ENCODE results near the gene PEX14.

PEX14 gene

GRCh38 chr1:10515976-10516750 is 41.4 kb downstream of the PEX14 start:
- no peak for DNase-seq
- Histone ChIP-seq H3K4me1 (ENCODE audit: control insufficient read depth, insufficient read depth, low read length, poor library complexity, severe bottlenecking) (peaks cover 53% of the 10 kb centered on the region), H3K4me3 (ENCODE audit: insufficient read depth, low read depth, low read length, poor library complexity, severe bottlenecking) (no peak overlapping the region), H3K27ac (ENCODE audit: insufficient read depth, low read length, poor library complexity, severe bottlenecking) (no peak overlapping the region), H3K27me3 (replicated peaks; ENCODE audit: control insufficient read depth, insufficient read depth, low read length, poor library complexity, severe bottlenecking) (no peaks in the 10 kb centered on the region), H3K9me3 (ENCODE audit: control insufficient read depth, low read length) (no peaks in the 10 kb centered on the region), H3K36me3 (ENCODE audit: control insufficient read depth, insufficient read depth, low read length) (no peaks in the 10 kb centered on the region)

DNA sequence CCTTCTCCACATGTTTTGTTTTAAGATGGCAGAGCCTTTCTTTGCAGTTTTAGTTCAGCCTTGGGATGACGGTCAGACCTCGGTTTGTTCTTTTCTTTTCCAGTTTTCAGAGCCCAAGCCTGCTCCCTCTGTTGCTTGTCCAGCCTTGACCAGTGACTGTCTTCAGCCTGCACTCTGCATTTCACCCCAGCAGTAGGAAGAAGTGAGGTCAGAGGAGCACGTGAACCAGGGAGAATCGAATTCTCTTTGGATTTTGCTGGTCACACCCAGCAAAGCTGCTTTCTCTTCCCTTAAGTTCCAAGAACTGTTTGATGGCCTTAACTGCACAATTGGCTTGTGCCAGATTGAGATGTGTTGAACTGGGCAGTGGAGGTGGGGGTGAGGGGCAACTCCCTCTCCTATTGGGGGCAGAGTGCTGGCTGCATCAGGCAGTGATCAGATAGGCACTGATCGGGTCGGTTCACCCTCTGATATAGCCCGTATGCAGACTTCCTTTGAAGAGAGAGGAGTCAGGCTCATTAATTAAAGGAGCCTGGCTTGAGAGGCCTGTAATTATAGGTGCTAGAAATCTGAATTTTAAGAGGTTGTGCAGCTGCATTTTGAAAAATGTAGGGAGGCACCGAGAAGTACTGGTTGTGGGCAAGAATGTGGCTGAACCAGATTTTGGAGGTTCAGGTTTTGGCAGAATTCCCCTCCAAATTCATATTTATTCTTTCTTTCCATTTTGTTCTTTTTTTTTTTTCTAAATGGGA is 42.4 kb downstream of the PEX14 start:
- Histone ChIP-seq H3K4me1 (ENCODE audit: control insufficient read depth, insufficient read depth, low read length, poor library complexity, severe bottlenecking) (peaks cover 43% of the 10 kb centered on the region), H3K4me3 (ENCODE audit: insufficient read depth, low read depth, low read length, poor library complexity, severe bottlenecking) (no peak overlapping the region), H3K27ac (ENCODE audit: insufficient read depth, low read length, poor library complexity, severe bottlenecking) (no peak overlapping the region), H3K27me3 (replicated peaks; ENCODE audit: control insufficient read depth, insufficient read depth, low read length, poor library complexity, severe bottlenecking) (no peaks in the 10 kb centered on the region), H3K9me3 (ENCODE audit: control insufficient read depth, low read length) (no peaks in the 10 kb centered on the region), H3K36me3 (ENCODE audit: control insufficient read depth, insufficient read depth, low read length) (no peaks in the 10 kb centered on the region)
- DNase-seq: no peak

DNA sequence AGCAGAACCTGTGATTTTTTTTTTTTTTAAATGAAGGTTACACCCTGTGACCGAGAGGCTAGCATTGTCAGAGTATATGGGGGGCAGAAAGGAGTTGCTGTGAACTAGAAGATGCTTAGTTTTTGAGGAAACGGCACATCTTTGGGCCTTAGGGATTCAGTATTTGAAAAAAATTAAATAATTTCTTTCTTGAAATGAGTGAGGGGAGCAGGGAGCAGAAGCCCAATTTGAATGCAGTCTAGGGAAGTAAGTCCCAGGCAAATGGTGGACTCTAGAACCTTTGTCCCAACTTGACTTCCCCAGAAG is 42.9 kb downstream of the PEX14 start:
- H3K27ac ChIP-seq (ENCODE audit: insufficient read depth, low read length, poor library complexity, severe bottlenecking): no peak overlapping the region
- no peak for DNase-seq
- H3K9me3 ChIP-seq (ENCODE audit: control insufficient read depth, low read length): no peaks in the 10 kb centered on the region
- no peak overlapping the region for H3K4me3 ChIP-seq (ENCODE audit: insufficient read depth, low read depth, low read length, poor library complexity, severe bottlenecking)
- H3K4me1 ChIP-seq (ENCODE audit: control insufficient read depth, insufficient read depth, low read length, poor library complexity, severe bottlenecking): peaks cover 38% of the 10 kb centered on the region
- no peaks in the 10 kb centered on the region for H3K27me3 ChIP-seq (replicated peaks; ENCODE audit: control insufficient read depth, insufficient read depth, low read length, poor library complexity, severe bottlenecking)
- no peaks in the 10 kb centered on the region for H3K36me3 ChIP-seq (ENCODE audit: control insufficient read depth, insufficient read depth, low read length)

- peaks cover 25% of the 10 kb centered on the region for H3K4me1 ChIP-seq (ENCODE audit: control insufficient read depth, insufficient read depth, low read length, poor library complexity, severe bottlenecking)
- no peaks in the 10 kb centered on the region for H3K9me3 ChIP-seq (ENCODE audit: control insufficient read depth, low read length)
- H3K27ac ChIP-seq (ENCODE audit: insufficient read depth, low read length, poor library complexity, severe bottlenecking): no peak overlapping the region
- no peaks in the 10 kb centered on the region for H3K36me3 ChIP-seq (ENCODE audit: control insufficient read depth, insufficient read depth, low read length)
- no peak overlapping the region for H3K4me3 ChIP-seq (ENCODE audit: insufficient read depth, low read depth, low read length, poor library complexity, severe bottlenecking)
- no peaks in the 10 kb centered on the region for H3K27me3 ChIP-seq (replicated peaks; ENCODE audit: control insufficient read depth, insufficient read depth, low read length, poor library complexity, severe bottlenecking)
- no peak for DNase-seq
Measured at GRCh38 chr1:10519016-10519417, 44.3 kb downstream of the PEX14 start.

- H3K4me3 ChIP-seq (ENCODE audit: insufficient read depth, low read depth, low read length, poor library complexity, severe bottlenecking): no peak overlapping the region
- no peak for DNase-seq
- H3K9me3 ChIP-seq (ENCODE audit: control insufficient read depth, low read length): no peaks in the 10 kb centered on the region
- H3K27ac ChIP-seq (ENCODE audit: insufficient read depth, low read length, poor library complexity, severe bottlenecking): no peak overlapping the region
- no peaks in the 10 kb centered on the region for H3K27me3 ChIP-seq (replicated peaks; ENCODE audit: control insufficient read depth, insufficient read depth, low read length, poor library complexity, severe bottlenecking)
- no peaks in the 10 kb centered on the region for H3K36me3 ChIP-seq (ENCODE audit: control insufficient read depth, insufficient read depth, low read length)
- peaks cover 12% of the 10 kb centered on the region for H3K4me1 ChIP-seq (ENCODE audit: control insufficient read depth, insufficient read depth, low read length, poor library complexity, severe bottlenecking)
Measured at GRCh38 chr1:10520497-10520896, 45.7 kb downstream of the PEX14 start.

DNA sequence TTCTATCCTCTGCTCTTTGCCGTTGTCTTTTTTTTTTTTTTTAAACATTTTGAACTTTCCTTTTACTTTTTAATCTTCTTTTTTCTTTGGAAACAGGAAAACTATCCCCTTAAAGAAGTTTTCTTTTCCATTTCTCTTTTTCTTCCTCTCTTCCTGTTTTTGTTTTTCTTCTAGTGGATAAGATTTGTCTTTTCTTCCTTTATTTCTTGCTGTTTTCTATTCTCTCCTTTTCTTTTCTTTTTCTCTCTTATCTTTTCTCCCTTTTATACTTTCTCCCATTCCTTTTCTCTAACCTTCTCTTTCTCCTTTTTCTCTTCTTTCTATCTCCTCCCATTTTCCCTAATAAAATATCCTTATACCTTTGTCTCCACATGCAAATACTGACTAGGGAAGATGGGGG is 46.2 kb downstream of the PEX14 start:
- H3K4me3 ChIP-seq (ENCODE audit: insufficient read depth, low read depth, low read length, poor library complexity, severe bottlenecking): no peak overlapping the region
- no peaks in the 10 kb centered on the region for H3K9me3 ChIP-seq (ENCODE audit: control insufficient read depth, low read length)
- no peak for DNase-seq
- H3K4me1 ChIP-seq (ENCODE audit: control insufficient read depth, insufficient read depth, low read length, poor library complexity, severe bottlenecking): peaks cover 7% of the 10 kb centered on the region
- no peaks in the 10 kb centered on the region for H3K27me3 ChIP-seq (replicated peaks; ENCODE audit: control insufficient read depth, insufficient read depth, low read length, poor library complexity, severe bottlenecking)
- no peak overlapping the region for H3K27ac ChIP-seq (ENCODE audit: insufficient read depth, low read length, poor library complexity, severe bottlenecking)
- no peaks in the 10 kb centered on the region for H3K36me3 ChIP-seq (ENCODE audit: control insufficient read depth, insufficient read depth, low read length)

DNA sequence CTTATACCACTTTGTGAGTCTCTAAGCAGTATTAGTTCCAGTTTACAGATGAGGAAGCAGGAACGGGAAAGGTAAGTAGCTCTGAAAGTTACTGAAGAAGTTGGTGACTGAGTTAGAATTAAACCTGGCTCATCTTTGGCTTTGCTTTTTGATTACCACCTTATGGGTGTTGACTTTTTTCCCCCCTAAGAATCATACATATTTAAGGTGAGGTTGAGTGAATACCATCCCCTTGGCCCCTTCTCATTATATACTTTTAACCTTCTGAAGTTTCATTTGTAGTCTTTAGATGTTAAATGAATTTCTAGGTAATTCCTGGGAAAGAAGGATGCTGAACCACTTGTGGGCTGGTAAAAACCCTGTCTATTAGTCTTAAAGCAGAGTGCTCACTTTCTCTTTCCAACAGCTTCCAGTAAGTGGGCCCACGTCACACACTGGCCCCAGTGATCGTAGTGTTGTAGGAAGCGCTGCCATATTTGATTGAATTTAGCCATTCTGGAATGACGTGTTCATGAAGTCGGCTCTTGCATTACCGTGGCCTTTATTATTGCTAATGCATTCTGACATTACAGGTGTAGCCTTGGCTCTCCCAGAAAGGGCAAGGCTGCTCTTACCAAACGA is 46.9 kb downstream of the PEX14 start:
- Histone ChIP-seq H3K36me3 (ENCODE audit: control insufficient read depth, insufficient read depth, low read length) (no peaks in the 10 kb centered on the region), H3K4me3 (ENCODE audit: insufficient read depth, low read depth, low read length, poor library complexity, severe bottlenecking) (no peak overlapping the region), H3K27me3 (replicated peaks; ENCODE audit: control insufficient read depth, insufficient read depth, low read length, poor library complexity, severe bottlenecking) (no peaks in the 10 kb centered on the region), H3K27ac (ENCODE audit: insufficient read depth, low read length, poor library complexity, severe bottlenecking) (no peak overlapping the region), H3K4me1 (ENCODE audit: control insufficient read depth, insufficient read depth, low read length, poor library complexity, severe bottlenecking) (peaks cover under 1% of the 10 kb centered on the region), H3K9me3 (ENCODE audit: control insufficient read depth, low read length) (no peaks in the 10 kb centered on the region)
- DNase-seq: no peak

DNA sequence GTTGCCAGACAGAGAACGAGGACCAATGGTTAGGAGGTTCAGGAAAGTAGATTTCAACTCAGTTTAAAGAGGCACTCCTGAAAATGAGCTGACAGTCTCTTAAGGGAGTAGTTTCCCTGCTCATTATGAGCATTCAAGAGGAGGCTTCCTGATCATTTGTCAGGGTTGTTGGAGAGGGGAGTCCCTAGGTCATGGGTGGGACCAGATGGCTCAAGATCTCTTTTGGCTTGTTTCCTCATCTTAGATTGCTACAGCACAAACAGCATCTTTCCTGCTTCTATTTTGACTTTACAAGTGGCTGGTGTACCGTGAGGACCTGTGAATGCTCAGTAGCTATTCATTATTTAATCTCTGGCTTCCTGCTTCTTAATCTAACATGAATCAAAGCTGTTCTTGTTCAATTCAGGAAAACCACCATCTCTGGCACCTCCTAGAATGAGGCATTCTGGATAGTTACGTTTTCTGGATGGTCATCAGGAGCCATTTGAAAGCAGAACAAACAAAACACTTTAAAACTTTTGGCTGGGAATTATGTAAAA is 47.6 kb downstream of the PEX14 start:
- no peaks in the 10 kb centered on the region for H3K9me3 ChIP-seq (ENCODE audit: control insufficient read depth, low read length)
- no peak overlapping the region for H3K27ac ChIP-seq (ENCODE audit: insufficient read depth, low read length, poor library complexity, severe bottlenecking)
- H3K27me3 ChIP-seq (replicated peaks; ENCODE audit: control insufficient read depth, insufficient read depth, low read length, poor library complexity, severe bottlenecking): no peaks in the 10 kb centered on the region
- no peaks in the 10 kb centered on the region for H3K36me3 ChIP-seq (ENCODE audit: control insufficient read depth, insufficient read depth, low read length)
- H3K4me1 ChIP-seq (ENCODE audit: control insufficient read depth, insufficient read depth, low read length, poor library complexity, severe bottlenecking): no peaks in the 10 kb centered on the region
- H3K4me3 ChIP-seq (ENCODE audit: insufficient read depth, low read depth, low read length, poor library complexity, severe bottlenecking): no peak overlapping the region
- DNase-seq: no peak

DNA sequence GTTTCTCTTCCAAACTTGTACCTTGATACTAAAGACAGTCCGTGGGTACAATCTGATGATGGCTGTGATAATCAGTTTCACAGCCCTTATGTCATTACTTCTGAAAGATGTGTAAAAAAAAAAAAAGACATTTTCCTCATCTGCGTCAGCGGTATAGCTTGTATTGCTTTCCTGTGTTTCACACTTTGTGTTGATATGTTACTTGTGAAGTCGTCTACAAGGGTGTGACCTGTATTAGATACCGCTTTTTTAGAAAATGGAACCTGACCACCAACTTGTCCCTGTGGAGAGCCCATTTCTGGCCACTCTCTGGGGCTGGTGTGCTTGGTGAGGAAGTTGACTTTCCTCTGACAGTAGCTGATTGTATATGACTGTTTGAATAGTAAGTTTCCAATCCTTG is 50.5 kb downstream of the PEX14 start:
- Histone ChIP-seq H3K27ac (ENCODE audit: insufficient read depth, low read length, poor library complexity, severe bottlenecking) (no peak overlapping the region), H3K4me1 (ENCODE audit: control insufficient read depth, insufficient read depth, low read length, poor library complexity, severe bottlenecking) (no peaks in the 10 kb centered on the region), H3K9me3 (ENCODE audit: control insufficient read depth, low read length) (no peaks in the 10 kb centered on the region), H3K27me3 (replicated peaks; ENCODE audit: control insufficient read depth, insufficient read depth, low read length, poor library complexity, severe bottlenecking) (no peaks in the 10 kb centered on the region), H3K36me3 (ENCODE audit: control insufficient read depth, insufficient read depth, low read length) (no peaks in the 10 kb centered on the region), H3K4me3 (ENCODE audit: insufficient read depth, low read depth, low read length, poor library complexity, severe bottlenecking) (no peak overlapping the region)
- DNase-seq: no peak

Data from effector memory CD4-positive, alpha-beta T cell (primary cell).